NCI-H2196 treated with DMSO at 0.1 percent for 48 hours (cell line): ENCODE results near the gene GRK5.
"Not testable (repeated sequence)": the region's sequence is repeated elsewhere in the genome, so short reads cannot be mapped to it uniquely, and the experiment has no call there.

Experiments
- DNase-seq: peaks from one replicate; lab custom pipeline; 2025; ENCODE audit not compliant: unreplicated experiment; lab: John Stamatoyannopoulos, UW

GRK5 gene

GRCh38 chr10:119431773-119432135 lies 224.4 kb downstream of the GRK5 start:
- DNase-seq, result no peak

- DNase-seq, result not testable (repeated sequence)
Observed at GRCh38 chr10:119434942-119435341, 227.6 kb downstream of the GRK5 start.

DNA sequence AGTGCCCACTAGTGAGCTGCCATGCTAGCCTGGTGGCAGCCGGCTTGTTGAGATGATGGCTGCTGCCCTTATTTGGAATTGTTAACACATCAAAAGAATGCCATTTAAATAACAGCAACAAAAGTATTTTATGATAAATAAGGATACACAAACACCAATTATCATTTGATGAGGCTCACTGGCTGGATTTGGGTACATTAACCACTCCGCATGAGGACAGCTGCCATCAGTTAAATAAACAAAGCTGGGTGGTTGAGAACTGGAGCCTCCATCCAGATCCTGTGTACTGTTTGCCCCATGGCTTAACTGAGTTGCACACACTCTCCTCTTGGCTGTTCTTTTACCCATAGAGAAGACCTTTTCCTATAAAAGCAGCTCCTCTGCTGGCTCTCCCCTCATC lies 231.3 kb downstream of the GRK5 start:
- no peak for DNase-seq

- no peak for DNase-seq
Observed at GRCh38 chr10:119439922-119440321, 232.6 kb downstream of the GRK5 start.

DNA sequence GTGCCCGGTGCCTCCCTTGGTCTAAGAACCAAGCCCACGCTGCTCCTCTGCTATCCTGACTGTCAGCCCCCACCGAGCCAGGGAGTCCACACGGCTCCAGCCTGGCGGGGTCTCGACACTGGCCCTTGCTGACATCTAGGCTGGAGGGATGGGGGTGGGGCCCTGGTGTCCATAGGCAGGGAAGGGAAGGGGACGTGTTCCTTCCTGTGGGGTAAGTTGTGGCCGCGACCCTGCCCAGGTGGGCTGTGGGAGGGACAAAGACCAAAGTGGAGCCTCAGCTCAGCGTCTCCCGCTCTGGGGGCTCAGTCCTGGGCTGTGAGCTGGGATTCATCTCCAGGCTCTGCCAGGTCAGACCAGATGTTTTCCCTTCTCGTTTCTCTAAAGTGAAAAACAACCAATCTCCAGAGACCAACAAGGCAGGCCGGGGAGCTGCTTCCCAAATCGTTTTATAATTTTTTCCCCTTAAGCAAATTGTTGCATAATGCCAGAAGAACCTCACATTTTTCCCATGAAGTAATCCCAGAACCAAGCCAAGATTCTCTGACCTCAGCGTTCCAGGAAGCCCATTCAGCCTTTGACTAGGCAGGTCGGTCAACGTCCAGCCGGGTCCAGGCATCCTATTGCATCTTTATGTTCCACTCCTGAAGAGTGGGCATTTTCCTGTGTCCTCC lies 233.9 kb downstream of the GRK5 start:
- DNase-seq, result no peak

DNA sequence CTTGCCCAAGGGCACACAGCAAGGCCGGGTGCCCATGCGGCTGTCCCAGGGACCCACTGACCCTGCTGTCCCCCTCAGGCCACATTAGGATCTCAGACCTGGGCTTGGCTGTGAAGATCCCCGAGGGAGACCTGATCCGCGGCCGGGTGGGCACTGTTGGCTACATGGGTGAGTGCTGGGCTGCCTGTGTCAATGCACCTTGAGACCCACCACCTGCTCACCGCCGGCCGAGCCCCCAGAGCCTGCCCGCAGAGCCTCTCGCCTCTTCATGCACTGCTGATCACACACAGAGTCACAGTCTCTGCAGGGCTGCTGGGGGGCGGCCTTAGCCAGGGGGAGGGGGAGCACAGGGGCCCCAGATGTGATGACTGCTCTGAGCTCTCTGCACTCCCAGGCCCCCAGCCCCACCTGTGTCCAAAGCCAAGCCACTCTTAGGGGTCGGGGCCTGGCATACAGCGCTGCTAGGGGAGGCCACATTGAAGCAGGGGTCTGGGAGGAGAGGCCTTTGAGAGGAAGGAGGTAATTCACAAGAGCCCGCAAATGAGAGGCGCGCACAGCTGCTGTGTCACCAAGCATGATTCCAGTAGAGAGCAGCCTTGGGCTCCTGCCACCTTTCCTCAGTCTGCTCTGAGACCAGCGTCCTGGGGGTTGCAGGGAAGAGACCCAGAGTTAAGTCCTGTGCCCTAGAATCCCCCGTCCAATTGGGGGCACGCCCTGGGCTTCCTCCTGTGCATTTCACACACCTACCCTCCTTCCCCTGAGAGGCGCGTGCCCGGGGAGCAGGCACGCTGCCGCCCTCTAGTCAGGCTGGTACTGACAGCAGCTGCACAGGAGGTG lies 234.8 kb downstream of the GRK5 start:
- no peak for DNase-seq

GRCh38 chr10:119442758-119443060 lies 235.3 kb downstream of the GRK5 start:
- no peak for DNase-seq

- no peak for DNase-seq
Observed at GRCh38 chr10:119443441-119443840, 236.1 kb downstream of the GRK5 start.

GRCh38 chr10:119443970-119444660 lies 236.7 kb downstream of the GRK5 start:
- DNase-seq, result no peak

- no peak for DNase-seq
Observed at GRCh38 chr10:119444866-119445265, 237.5 kb downstream of the GRK5 start.

DNA sequence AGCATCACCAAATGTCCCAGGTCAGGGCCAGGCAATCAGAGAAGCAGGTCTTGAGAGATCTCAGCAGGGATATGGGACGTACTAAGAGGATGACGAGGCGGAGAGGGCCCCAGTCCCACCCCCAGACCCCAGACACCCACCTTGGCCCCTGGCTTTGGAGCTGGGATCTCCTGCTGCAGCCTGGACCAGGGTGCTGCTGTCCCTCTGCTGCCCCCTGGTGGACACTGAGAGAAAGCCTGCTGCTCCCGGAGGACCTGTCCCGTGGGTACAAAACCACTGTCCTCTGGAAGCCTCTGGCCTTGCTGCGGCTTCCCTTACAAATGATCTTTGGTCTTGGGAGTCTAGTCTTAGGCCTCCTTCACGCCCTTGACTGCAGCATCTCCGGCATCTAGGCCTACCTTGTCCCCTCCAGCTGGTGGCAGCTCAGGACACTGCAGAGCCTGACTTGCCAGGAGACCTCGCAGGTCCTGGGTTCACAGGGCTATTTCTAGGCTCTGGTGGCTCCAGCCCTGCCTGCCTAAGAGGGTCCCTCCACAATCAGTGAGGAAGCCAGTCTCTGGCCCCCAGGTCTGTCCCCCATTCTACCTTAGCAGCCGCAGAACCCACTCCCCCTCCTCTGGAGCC lies 238.1 kb downstream of the GRK5 start:
- peak; percentile 40 for DNase-seq

- DNase-seq, result no peak
Observed at GRCh38 chr10:119445935-119446317, 238.6 kb downstream of the GRK5 start.

- DNase-seq, result no peak
Observed at GRCh38 chr10:119446441-119447277, 239.3 kb downstream of the GRK5 start.

GRCh38 chr10:119447421-119447820 lies 240.1 kb downstream of the GRK5 start:
- no peak for DNase-seq

GRCh38 chr10:119447823-119448546 lies 240.6 kb downstream of the GRK5 start:
- DNase-seq, result no peak

DNA sequence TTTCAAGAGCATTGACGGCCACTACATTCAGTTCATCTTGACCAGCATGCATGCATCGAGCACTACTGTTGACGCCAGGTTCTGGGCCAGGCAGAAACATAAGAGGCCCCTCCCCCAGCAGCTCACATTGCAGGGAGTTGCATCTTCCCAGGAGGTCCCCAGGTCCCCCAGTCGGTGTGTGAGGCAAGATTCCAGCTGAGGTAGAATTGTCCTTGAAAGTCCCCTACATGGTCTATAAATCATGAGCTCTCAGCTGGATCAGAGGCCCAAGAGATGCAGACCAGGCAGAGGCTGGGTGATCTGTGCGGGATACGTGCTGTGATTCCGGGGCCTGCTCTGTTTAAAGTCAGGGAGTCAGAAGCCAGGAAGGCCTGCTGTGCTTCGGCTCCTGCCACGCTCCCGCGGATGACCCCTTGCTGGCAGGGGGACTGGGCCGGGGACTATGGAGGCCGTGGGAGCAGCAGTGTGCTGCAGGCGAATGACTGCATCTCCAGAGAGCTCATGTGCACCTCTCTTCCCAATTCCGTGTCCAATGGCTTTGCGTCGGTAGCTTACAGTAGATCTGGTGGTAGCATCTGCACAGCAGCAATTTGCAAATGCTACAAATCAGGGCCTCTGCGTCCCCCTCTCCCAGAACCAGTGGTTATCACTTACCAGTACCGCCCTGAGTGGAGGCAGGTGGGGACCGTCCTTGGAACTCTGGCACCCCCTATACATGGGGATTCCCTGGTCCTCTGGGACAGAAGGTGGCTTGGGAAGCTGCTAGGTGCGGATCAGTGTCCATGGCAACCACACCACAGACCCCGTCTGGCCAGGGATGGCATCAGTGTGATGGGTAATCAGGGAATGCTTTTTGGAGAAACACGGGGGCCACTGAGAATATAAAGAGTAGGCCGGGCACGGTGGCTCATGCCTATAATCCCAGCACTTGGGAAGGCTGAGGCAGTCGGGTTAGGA lies 241.5 kb downstream of the GRK5 start:
- DNase-seq, result no peak

DNA sequence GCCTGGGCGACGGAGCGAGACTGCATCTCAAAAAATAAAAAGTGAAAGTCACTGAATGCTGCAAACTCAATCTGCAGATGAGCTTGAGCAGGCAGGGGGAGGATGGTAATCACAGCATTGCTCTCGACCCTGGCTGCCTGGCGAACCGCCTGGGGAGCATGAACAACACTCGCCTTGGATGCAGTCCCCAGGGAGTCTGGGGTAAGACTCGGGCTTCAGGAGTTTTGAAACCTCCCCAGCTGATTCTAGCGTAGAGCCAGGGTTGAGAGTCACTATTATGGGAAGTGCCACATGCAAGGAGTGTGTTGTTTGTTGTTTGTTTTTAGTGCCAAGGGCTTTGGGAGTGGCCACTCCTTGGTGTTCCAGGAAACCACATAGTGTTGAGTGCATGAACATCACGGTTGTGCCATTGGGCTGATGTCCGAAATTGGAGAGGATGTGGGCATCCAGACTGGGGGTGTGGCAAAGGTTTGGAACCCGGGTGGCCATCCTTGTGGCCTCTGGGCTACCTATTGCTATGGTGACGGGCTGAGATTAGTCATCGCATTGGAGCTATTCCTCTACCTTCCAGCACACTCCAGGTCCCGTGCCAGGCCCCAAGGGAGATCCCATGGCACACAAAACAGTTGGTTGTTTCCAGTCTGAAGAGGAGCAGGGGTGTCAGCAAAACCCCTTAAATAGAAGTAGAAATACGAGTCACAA lies 242.5 kb downstream of the GRK5 start:
- DNase-seq, result no peak

DNA sequence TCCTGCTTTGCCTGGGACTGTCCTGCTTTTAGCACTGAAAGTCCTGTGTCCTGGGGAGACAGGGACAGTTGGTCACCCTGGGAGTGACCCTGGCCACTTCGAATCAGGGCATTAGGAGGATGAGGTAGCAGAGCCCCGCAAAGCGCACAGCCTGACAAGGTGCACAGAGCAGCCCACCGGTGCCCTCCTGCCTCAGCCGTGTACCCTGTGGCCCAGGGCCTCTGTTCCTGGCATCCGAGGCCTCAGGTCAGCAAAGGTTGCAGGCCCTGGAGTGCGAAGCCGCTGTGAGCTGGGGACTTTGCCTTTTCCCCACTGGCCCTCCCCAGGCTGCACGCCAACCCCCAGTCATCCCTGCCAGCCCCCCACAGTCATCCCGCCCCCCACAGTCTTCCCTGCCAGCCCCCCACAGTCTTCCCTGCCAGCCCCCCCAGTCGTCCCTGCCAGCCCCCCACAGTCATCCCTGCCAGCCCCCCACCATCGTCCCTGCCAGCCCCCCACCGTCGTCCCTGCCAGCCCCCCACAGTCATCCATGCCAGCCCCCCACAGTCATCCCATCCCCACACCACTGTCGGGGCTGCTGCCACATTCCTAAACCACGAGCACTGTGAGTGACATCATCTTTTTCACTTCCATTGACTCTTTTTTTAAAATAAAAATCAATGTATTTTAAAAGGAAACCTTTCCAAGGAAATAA lies 243.4 kb downstream of the GRK5 start:
- no peak for DNase-seq
